ENCODE measurements around the gene DBNDD2.

- TF ChIP-seq CTCF (tag by site-specific recombination; IDR thresholded peaks at IDR 0.05) (no peak), SP2 (tag by site-specific recombination; IDR thresholded peaks at IDR 0.05) (no peak), ZNF416 (tag by site-specific recombination; IDR thresholded peaks at IDR 0.05) (no peak), PRDM10 (tag by site-specific recombination; IDR thresholded peaks at IDR 0.05) (no peak), ZNF324 (tag by site-specific recombination; IDR thresholded peaks at IDR 0.05) (no peak), ZNF274 (IDR thresholded peaks at IDR 0.05; ENCODE audit: low read length) (no peak), ZNF274 (tag by site-specific recombination; IDR thresholded peaks at IDR 0.05; ENCODE audit: borderline replicate concordance) (no peak), PRDM4 (tag by site-specific recombination; IDR thresholded peaks at IDR 0.05) (no peak), ZNF544 (tag by site-specific recombination; IDR thresholded peaks at IDR 0.05) (no peak), ZNF2 (tag by site-specific recombination; IDR thresholded peaks at IDR 0.05) (no peak), ZNF157 (tag by site-specific recombination; IDR thresholded peaks at IDR 0.05) (no peak), ZNF768 (tag by site-specific recombination; IDR thresholded peaks at IDR 0.05) (no peak), KLF9 (tag by site-specific recombination; IDR thresholded peaks at IDR 0.05; ENCODE audit: low read depth) (no peak)
These were observed 41.9 kb upstream of the DBNDD2 start for GRCh38 chr20:45366192-45366591.

All from HEK293 (cell line).